ENCODE results near the gene NFIA. TPM values are rescaled to one million over a fixed set of nuclear protein-coding genes. Genes with fewer than 3 reads are reported as not detected.

NFIA gene
- polyA plus RNA-seq, 1 donor (not counting 4 experiments of a cell fraction or from before 2014, with no cell fraction given), result 14.7 TPM

DNA sequence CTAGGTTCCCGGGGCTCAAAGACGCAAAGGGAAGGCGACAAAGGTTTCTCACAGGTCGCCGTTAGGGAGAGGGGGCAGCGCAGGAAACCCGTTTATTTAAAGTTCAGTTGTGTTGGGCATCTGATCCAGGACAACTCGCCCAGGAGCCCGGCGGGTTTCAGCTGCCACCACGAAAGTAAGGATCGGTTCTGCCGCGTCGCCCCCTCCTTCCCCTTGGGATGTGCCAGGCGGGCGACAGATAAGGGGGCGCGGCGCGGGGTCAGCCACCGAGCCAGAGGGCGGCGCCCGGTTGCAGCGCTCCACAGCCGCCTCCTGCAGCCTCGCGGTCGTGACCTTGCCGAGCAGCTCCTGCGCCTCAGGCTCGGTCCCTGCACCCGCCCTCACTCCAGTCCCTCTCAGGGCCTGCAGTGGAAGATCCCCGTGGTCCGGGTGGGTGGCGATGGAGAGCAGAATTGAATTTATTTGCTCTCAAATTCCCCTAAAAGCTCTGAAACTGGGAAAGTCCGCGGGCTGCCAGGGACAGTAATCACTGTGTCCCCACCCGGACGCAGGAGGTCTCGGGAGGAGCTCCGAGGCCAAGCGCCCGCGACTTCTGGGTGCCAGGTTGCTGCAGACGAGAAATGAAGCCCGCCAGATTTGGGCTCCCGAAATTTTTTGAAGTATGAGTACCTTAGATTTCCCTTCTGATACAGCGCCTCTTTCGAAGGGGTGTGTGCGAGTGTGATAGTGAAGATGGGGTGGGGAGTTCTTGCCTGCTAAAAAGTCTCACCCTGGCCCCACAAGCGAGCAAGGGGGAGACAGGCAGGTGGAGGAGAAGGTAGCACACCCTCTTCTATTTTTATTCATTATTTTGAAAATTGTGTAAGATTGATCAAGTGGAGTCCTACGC is 28.4 kb upstream of the NFIA start:
- FAIRE-seq, result no peak
- Histone ChIP-seq H3K27me3 (ENCODE audit: control insufficient read depth, extremely low read depth, insufficient read depth, low read length) (no peaks in the 10 kb centered on the region), H3K79me2 (ENCODE audit: control insufficient read depth, insufficient read depth, low read length) (no peaks in the 10 kb centered on the region), H3K27ac (ENCODE audit: control insufficient read depth, insufficient read depth, low read length) (no peak overlapping the region), H4K20me1 (ENCODE audit: control insufficient read depth, extremely low read depth, insufficient read depth, low read length) (no peaks in the 10 kb centered on the region), H2AFZ (ENCODE audit: control insufficient read depth, low read length) (peak overlapping the region; percentile 80), H3K9me3 (ENCODE audit: control insufficient read depth, low read depth, low read length) (no peaks in the 10 kb centered on the region), H3K4me2 (ENCODE audit: control insufficient read depth, extremely low read depth, insufficient read depth, low read depth, low read length) (peak overlapping the region; percentile 78), H3K36me3 (ENCODE audit: control insufficient read depth in 2 of 2, extremely low read depth in 1 of 2, insufficient read depth in 2 of 2, low read length in 2 of 2) (no peaks in the 10 kb centered on the region), H3K4me3 (ENCODE audit: control insufficient read depth in 2 of 3, extremely low read depth in 1 of 3, insufficient read depth in 2 of 3, low read depth in 1 of 3, low read length in 3 of 3) (peak overlapping the region in 2 of 3 experiments; percentile 29 to 59), H3K9me1 (ENCODE audit: control insufficient read depth, extremely low read depth, insufficient read depth, low read length) (no peaks in the 10 kb centered on the region), H3K4me1 (ENCODE audit: control insufficient read depth, extremely low read depth, insufficient read depth, low read length) (peaks cover 27% of the 10 kb centered on the region), H3K9ac (ENCODE audit: control insufficient read depth, extremely low read depth, insufficient read depth, low read length) (peak overlapping the region; percentile 28)
- no peak for DNase-seq (ENCODE audit: low read depth, low spot score)
- dilution Hi-C loops (cut with MboI; ENCODE audit: extremely low pct_ligation_motif_present, low sequenced_read_pairs), result no loop called here
- TF ChIP-seq, protein P1, sequence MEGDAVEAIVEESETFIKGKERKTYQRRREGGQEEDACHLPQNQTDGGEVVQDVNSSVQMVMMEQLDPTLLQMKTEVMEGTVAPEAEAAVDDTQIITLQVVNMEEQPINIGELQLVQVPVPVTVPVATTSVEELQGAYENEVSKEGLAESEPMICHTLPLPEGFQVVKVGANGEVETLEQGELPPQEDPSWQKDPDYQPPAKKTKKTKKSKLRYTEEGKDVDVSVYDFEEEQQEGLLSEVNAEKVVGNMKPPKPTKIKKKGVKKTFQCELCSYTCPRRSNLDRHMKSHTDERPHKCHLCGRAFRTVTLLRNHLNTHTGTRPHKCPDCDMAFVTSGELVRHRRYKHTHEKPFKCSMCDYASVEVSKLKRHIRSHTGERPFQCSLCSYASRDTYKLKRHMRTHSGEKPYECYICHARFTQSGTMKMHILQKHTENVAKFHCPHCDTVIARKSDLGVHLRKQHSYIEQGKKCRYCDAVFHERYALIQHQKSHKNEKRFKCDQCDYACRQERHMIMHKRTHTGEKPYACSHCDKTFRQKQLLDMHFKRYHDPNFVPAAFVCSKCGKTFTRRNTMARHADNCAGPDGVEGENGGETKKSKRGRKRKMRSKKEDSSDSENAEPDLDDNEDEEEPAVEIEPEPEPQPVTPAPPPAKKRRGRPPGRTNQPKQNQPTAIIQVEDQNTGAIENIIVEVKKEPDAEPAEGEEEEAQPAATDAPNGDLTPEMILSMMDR (optimal IDR thresholded peaks at IDR 0.05 in 1 of 3, IDR thresholded peaks at IDR 0.05 in 1 of 3, conservative IDR thresholded peaks at IDR 0.05 in 1 of 3; ENCODE audit: extremely low read depth in 1 of 3, insufficient read depth in 2 of 3, low read length in 3 of 3), result peak in 1 of 3 experiments; percentile 28
- TF ChIP-seq EZH2 (IDR thresholded peaks at IDR 0.05; ENCODE audit: low read length), result no peak

DNA sequence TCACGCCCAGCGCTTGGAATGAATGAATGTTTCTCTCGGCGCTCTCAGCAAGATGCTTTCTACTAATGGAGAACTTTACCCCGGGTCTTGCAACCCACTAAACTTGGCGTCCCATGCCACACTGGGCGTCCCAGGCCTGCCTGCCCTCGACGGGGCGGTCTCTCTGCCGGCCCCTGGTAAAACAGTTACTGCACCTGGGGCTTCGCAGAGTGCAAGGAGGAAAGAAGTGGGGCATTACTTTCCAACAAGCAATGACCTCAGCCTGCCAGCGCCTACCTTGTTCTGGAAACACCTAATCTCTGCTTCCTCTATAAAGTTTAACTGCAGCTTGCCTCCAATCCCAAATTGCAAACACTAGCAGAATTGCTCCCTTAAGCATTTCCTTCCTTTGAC is 27.8 kb upstream of the NFIA start:
- H3K4me2 ChIP-seq (ENCODE audit: control insufficient read depth, extremely low read depth, insufficient read depth, low read depth, low read length), result peak overlapping the region; percentile 78
- no peak overlapping the region for H3K4me3 ChIP-seq (ENCODE audit: control insufficient read depth in 2 of 3, extremely low read depth in 1 of 3, insufficient read depth in 2 of 3, low read depth in 1 of 3, low read length in 3 of 3)
- no peak overlapping the region for H3K9ac ChIP-seq (ENCODE audit: control insufficient read depth, extremely low read depth, insufficient read depth, low read length)
- dilution Hi-C loops (cut with MboI; ENCODE audit: extremely low pct_ligation_motif_present, low sequenced_read_pairs), result no loop called here
- no peaks in the 10 kb centered on the region for H3K36me3 ChIP-seq (ENCODE audit: control insufficient read depth in 2 of 2, extremely low read depth in 1 of 2, insufficient read depth in 2 of 2, low read length in 2 of 2)
- peaks cover 25% of the 10 kb centered on the region for H3K4me1 ChIP-seq (ENCODE audit: control insufficient read depth, extremely low read depth, insufficient read depth, low read length)
- no peak overlapping the region for H2AFZ ChIP-seq (ENCODE audit: control insufficient read depth, low read length)
- no peak for FAIRE-seq
- H3K9me1 ChIP-seq (ENCODE audit: control insufficient read depth, extremely low read depth, insufficient read depth, low read length), result no peaks in the 10 kb centered on the region
- no peak for DNase-seq (ENCODE audit: low read depth, low spot score)
- H4K20me1 ChIP-seq (ENCODE audit: control insufficient read depth, extremely low read depth, insufficient read depth, low read length), result no peaks in the 10 kb centered on the region
- TF ChIP-seq, protein P1 (optimal IDR thresholded peaks at IDR 0.05 in 1 of 3, IDR thresholded peaks at IDR 0.05 in 1 of 3, conservative IDR thresholded peaks at IDR 0.05 in 1 of 3; ENCODE audit: extremely low read depth in 1 of 3, insufficient read depth in 2 of 3, low read length in 3 of 3), result no peak
- TF ChIP-seq EZH2 (IDR thresholded peaks at IDR 0.05; ENCODE audit: low read length), result no peak
- H3K27ac ChIP-seq (ENCODE audit: control insufficient read depth, insufficient read depth, low read length), result no peak overlapping the region
- no peaks in the 10 kb centered on the region for H3K27me3 ChIP-seq (ENCODE audit: control insufficient read depth, extremely low read depth, insufficient read depth, low read length)
- no peaks in the 10 kb centered on the region for H3K9me3 ChIP-seq (ENCODE audit: control insufficient read depth, low read depth, low read length)
- no peaks in the 10 kb centered on the region for H3K79me2 ChIP-seq (ENCODE audit: control insufficient read depth, insufficient read depth, low read length)
